RPMI7951 (cell line): ENCODE results near the gene TMC8. TPM values are rescaled to one million over a fixed set of nuclear protein-coding genes. Genes with fewer than 3 reads are reported as not detected.
A peak's percentile ranks its signal among the peaks of the same experiment; 100 is the strongest.
"Not testable (repeated sequence)": the region's sequence is repeated elsewhere in the genome, so short reads cannot be mapped to it uniquely, and the experiment has no call there.

Experiments
- DNase-seq: peaks from one replicate; pipeline ENCODE4 v3.0.0-alpha.2; 2012; ENCODE audit warnings: low read depth
- total RNA-seq: library from RNA; depleted of rRNA; stranded (reverse); fragments of >200 nt; shearing (Covaris generic); gene quantifications from 2 replicates; pipeline ENCODE4 v1.2.3, GENCODE V29; 2014

The TMC8 gene
- total RNA-seq, 1 experiment from 2014 or later: not detected

DNA sequence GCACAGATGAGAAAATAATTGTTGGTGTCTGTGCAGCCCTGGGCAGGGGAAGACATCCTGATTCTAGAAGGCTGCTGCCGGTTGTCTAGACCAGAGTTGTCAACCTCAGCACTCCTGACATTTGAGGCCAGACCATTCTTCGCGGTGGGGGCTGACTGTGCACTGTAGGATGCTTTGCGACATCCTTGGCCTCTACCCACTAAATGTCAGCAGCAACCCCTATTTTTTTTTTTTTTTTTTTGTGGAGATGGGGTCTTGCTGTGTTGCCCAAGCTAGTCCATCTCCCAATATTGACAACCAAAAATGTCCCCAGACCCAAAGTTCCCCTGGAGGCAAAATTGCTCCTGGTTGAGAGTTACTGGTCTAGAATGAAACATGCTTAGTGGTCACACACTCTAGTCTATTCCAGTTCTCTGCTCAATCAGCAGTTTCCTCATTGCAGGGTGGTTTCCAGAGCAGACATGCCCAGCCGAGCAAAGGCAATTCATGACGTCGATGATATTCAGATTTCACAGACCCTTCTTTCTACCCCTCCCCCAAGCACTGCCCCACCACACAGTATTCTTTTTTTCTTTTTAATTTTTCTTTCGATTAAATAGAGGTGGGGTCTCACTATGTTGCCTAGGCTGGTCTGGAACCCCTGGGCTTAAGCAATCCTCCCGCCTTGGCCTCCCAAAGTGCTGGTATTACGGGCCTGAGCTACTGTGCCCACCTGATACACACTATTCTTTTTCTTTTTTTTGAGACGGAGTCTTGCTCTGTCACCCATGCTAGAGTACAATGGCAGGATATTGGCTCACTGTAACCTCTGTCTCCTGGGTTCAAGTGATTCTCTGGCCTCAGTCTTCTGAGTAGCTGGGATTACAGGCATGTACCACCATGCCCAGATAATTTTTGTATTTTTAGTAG, 24.6 kb downstream of the TMC8 start:
- DNase-seq: no peak

DNA sequence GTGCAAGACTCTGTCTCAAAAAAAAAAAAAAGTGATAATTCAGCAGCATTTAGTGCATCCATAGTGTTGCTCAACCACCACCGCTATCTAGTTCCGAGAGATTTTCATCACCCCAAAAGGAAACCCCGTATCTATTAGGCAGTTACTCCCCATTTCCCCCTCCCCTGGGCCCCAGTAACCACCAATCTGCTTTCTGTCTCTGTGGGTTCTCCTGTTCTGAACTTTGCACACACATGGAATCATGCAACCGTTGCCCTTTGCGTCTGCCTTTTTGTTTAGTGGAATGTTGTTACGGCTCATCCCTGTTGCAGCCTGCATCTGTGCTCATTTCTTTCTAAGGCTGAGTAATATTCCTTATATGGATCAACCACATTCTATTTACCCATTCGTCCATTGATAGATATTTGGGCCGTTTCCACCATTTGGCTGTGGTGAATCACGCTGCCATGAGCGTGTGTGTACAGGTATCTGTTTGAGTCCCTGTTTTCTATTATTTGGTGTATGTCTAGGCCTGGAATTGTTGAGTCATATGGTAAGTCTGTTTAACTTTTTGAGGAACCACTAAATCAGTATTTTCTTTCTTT, 29.1 kb downstream of the TMC8 start:
- DNase-seq: no peak

DNA sequence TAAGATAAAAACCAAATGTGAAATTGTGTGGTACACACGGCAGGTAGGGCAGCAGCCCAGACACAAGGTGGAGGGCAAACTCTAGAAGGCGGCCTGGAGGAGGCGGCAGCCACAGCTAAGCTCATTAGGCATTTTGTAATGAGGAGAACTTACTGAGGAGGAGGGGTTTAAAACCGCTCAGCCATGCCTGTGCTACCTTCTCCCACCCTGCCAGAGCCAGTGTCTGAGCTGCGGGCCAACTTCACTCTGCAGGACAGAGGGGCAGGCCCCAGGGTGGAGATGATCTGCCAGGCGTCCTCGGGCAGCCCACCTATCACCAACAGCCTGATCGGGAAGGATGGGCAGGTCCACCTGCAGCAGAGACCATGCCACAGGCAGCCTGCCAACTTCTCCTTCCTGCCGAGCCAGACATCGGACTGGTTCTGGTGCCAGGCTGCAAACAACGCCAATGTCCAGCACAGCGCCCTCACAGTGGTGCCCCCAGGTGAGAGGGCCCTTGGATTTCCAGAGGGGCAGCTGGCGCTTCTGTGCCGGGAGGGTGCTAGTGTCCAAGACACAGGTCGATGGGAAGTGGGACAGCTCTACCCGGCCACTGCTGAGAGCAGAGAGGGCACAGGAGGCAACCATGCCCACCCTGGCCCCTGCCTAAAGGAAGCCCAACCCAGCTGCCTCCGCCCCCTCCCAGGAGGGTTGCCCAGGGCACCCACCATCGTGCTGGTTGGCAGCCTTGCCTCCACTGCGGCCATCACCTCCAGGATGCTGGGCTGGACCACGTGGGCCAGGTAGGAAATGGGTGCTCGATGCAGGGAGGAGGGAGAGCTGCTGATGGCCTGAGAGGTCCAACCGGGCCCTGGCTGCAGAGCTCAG, 33.5 kb downstream of the TMC8 start:
- DNase-seq: no peak

DNA sequence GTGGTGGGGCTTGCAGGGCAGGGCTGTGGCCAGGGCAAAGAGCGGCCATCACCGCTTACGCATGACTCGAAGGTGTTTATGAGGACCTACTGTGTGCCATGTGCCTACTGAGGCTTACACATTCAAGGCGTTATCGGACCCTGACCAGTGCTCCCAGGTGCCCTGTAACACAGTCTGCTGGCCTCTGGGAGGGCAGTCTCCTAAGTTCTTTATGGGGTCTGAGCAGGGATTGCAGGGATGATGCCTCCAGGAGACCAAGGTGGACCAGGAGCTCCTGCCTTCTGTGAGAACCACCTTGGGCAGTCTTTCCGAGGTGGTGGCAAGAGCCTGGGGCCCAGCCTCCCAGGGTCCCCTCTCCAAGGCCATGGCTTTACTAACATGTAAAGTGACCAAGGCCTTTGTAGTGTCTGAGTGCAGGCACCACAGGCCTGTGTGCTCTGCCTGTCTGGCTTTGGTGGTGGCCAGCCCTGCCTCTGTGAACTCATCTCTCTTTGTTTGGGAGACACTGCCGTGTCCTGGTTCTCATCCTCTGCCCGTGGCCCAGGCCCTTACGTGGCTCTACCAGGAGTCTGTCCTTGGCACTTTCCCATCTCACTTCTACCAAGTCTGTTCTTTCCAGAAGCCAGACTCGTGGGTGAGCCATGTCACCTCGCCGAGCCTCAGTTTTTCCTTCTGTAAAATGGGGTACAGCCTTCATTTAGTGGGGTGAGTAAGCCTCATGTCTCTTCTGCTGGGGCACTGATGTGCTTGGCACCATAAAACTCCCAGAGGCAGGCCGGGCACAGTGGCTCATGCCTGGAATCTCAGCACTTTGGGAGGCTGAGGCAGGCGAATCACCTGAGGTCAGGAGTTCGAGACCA, 34.4 kb downstream of the TMC8 start:
- DNase-seq: no peak

DNA sequence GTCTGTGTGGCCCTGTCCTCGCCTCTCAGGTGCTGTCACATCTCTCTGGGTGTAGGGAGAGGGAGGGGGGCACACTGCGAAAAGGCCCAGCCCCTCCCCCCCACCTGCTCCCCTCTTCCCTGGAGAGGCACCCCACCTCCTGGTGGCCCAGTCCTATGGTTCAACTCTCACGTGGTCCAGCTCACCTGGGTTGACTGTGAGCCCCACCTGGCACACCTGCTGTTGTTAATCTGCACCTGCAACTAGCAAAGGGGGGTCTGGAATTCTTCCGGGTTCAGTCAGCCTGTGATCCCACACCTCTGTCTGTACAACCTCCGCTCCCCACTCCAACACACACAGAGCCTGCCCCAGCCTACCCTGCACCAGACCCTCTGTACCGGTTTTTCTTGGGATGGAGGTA, 35.8 kb downstream of the TMC8 start:
- no peak for DNase-seq

DNA sequence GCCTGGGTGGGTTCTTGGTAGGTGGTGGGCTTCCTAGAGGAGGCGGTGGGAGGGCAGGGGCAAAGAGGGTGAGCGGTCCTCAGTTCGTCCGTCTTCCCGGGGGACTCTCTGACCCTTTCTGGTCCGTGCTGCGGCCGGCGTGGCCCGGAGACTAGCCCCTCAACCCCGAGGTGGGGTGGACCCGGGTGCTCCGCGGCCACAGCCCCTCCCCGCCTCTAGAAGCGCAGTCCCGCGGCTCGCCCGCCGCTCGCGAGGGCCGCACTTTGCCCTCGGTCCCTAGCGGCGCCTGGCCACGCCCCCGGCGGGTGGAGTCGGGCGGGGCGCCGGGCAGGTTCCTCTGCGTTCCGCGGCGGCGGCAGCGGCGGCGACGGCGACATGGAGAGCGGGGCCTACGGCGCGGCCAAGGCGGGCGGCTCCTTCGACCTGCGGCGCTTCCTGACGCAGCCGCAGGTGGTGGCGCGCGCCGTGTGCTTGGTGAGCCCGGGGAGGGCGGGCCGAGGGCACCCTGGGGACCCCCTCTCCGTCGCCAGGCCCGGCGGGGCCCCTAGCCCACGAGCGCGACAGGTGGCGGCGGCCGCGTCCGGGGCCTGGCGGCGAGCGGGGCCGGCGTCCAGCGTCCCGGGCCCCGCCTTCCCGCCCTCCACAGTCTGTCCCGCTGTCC, 37.8 kb downstream of the TMC8 start, which contains the start of gene SYNGR2:
SYNGR2 (plus strand) TSS at position 340 of the 661 bp plus-strand sequence; CDS start at position 376, 36 bp downstream.
- DNase-seq: peak; percentile 66

DNA sequence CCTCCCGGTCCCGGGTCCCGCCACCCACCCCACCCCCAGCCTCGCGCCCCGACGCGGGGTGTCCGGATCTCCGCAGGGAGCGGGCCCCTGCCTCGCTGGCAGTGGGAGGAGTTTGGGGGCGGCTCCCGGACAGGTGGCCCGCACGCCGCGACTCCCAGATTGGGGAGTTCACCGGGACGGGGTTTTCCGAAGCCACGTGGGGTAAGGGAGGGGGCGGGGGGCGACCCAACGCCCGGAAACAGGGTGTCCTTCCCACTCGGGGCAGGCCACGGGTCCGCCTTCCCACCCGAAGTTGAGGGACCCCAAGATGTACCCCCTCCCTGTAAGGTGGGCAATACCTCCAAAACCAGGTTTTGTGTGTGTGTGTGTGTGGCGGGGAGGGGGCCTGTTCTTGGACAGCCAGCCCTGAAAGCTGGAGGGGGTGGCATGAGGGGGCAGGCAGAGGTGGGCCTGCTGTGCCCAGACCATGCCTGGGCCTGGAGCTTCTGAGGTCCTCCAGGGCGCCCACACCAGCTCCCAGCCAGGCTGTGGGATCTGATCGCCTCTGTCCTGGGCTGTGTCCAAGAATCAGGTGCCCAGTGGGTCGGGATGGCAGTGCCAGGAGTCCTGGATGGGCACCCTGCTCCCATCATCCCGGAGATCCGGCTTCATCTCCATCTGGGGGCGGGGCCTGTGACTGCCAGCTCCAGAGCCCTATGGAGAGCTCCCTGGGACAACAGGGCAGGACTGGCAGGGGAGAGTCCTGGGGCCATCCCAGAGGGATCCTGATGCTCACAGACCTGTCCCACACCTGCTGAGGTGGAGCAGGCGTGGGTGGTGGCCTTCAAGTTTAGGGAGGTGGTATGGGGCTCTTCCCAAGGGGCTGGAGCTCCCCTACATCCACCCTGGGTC, 38.6 kb downstream of the TMC8 start:
- peak; percentile 41 for DNase-seq

DNA sequence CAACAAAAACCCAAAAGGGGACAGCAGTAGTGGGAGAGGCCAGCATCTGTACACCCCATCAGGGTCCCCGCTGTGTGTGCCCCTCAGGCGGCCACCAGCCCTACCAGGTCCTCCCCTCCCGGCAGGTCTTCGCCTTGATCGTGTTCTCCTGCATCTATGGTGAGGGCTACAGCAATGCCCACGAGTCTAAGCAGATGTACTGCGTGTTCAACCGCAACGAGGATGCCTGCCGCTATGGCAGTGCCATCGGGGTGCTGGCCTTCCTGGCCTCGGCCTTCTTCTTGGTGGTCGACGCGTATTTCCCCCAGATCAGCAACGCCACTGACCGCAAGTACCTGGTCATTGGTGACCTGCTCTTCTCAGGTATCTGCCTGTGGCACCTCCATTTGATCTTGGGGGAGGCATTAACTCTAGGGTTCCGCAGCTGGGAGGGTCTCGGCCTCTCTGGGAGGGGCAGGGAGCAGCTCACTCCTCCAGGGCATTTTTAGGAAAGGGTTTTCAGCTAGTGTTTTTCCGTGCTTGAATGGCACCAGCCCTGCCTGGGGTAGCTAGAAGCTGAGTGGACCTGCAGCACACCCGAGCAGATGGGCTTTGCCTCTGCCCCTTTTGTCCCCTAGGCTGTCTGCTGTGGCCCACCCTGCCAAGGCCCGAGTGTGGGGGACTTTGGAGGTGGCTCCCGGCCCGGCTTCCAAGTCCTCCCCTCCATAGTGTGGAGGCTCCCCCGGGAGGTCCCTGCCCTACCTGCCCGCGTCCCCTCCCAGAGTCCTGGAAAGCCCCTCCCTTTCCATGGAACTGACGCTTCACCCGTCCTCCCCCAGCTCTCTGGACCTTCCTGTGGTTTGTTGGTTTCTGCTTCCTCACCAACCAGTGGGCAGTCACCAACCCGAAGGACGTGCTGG, 40.4 kb downstream of the TMC8 start:
- no peak for DNase-seq

DNA sequence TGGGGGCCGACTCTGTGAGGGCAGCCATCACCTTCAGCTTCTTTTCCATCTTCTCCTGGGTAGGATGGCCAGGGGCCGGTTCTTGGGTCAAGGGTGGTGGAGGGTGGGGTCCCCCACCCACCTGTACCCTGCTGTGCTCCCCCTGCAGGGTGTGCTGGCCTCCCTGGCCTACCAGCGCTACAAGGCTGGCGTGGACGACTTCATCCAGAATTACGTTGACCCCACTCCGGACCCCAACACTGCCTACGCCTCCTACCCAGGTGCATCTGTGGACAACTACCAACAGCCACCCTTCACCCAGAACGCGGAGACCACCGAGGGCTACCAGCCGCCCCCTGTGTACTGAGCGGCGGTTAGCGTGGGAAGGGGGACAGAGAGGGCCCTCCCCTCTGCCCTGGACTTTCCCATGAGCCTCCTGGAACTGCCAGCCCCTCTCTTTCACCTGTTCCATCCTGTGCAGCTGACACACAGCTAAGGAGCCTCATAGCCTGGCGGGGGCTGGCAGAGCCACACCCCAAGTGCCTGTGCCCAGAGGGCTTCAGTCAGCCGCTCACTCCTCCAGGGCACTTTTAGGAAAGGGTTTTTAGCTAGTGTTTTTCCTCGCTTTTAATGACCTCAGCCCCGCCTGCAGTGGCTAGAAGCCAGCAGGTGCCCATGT, 41.1 kb downstream of the TMC8 start:
- not testable (repeated sequence) for DNase-seq

DNA sequence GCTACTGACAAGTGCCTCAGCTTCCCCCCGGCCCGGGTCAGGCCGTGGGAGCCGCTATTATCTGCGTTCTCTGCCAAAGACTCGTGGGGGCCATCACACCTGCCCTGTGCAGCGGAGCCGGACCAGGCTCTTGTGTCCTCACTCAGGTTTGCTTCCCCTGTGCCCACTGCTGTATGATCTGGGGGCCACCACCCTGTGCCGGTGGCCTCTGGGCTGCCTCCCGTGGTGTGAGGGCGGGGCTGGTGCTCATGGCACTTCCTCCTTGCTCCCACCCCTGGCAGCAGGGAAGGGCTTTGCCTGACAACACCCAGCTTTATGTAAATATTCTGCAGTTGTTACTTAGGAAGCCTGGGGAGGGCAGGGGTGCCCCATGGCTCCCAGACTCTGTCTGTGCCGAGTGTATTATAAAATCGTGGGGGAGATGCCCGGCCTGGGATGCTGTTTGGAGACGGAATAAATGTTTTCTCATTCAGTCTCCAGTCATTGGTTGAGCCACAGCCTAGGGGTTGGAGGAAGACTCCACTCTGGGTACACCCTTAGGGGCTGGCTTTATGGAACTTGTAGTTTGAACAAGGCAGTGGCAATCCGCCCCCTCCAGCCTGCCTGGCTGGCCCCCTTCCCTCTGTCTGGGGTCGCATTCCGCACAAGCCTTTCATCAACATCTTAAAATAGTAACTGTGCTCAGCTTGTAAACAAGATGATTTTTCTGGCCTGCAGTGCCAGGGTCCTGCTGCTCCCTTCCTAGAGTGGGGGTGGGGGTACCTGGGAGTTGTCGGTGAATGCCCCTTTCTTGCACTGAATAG, 41.9 kb downstream of the TMC8 start:
- no peak for DNase-seq

DNA sequence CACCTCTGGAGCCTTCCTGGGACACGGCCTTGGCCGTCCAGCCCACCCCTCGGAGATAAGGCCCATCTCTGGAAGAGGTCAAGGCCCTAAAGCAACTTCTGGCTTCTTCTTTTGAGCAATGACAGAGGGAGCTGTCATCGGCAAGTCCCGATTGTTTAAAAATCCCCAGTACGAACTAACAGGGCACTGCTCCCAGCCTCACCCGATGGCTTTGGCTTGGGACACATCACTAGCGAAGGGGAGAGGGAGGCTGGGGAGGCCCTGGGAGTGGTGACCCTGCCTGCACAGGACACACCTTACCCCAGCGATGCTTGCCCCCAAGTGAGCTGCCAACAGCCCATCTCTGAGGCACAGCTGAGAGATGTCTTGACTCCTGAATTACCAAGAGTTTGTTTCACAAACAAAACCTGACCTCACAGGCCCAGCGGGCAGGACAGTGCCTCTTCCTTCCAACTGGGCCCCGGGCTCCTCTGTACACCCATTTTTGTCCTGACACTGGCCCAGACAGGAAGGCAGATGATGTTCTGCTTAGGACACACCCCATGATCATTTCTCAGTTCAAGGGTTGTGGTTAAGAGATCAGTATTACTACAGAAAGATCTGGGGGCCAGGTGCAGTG, 42.6 kb downstream of the TMC8 start:
- no peak for DNase-seq

DNA sequence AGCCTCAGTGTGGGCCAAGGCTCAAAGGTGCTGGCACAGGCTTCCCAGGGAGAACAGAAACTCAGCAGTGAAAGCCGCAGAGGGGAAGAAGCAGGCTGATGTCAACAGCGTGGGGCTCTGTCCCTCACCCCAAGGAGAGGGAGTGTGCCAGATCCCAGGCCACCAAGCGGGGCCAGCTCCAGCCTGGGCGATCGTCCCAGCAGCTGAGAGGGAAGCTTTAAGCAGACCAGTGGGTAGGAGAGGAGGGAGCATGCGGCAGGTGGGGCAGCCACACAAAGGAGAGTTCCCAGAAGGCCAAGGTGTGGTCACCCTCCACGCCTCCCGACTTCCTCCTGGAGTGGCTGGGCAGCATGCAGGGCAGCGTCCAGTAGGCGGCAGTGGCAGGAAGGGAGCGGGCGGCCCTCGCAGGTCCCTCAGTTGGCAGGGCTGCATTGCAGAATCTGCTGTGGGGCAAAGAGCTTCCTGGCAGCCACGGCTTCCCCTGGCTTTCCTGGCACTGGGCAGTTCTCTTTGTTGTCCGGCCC, 43.8 kb downstream of the TMC8 start:
- no peak for DNase-seq

DNA sequence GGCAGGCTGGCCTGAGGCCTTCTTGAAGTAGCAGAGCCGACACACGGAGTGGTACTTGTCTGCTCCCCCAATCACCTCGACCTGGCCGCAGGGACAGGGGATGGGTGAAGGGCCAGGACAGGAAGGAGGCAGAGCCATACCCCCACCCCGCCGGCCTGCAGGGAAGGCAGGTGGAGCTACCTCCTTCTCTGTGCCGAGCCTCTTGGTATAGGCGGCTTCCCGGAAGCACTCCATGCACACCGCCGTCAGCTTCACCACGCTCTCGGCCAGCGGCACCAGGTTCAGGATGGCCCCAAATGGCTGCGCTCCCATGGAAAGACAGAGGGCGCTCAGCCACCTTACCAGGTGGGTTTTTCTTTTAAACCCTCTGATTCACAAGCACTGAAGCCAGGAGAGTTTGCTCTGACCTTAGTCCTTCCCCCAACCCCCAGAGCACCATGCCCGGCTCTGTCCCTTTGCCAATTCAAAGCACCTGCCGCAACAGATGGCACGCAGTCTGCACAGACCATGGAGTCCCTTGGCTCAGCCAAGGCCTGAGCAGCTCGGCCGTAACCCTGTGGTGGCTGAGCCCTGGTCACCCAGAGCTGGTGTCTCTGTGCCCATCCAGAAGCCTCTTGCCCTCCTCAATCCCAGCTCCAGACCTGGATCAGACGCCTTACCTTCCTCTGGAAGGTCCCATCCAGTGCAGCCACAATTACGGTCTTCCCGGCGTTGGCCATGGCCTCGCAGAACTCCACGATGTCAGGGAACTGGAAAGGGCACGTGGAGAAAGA, 44.5 kb downstream of the TMC8 start:
- no peak for DNase-seq

DNA sequence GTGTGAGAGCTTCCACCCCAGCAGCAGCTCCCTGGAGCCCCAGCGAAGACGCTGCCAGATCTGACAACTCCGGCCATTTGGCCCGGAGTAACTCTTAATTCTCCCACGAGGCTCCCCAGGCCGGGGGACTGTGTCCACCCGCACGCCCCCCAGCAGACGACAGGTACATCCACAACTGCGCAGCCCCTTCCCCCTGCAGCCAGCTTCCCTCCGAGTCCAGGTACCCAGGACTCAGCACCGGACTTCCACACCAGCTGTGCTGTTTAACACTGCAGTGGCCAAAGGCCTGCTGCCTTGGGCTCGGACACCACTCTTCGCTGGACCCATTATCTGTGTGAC, 45.0 kb downstream of the TMC8 start:
- DNase-seq: no peak

DNA sequence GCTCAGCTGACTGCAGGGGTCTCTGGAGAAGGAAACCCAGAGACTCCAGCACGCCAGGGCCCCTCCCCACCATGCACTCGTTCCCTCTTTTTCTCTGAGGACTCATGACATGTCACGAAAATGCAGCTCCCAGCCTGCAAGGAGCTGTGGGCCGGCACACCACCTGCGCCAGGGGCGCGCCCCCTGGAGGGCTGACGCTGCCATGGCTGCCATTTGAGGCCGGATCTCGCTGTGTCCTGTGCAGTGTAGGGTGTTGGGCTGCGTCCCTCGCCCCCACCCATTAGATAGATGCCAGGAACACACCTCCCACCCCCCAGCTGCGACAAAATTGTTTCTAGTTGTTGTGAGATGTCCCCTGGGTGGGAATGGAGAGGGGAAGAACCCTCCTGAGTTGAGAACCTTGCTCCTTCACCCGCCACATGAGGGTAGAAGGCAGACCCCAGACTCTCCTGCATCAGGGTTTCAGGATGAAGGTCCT, 46.0 kb downstream of the TMC8 start:
- no peak for DNase-seq

DNA sequence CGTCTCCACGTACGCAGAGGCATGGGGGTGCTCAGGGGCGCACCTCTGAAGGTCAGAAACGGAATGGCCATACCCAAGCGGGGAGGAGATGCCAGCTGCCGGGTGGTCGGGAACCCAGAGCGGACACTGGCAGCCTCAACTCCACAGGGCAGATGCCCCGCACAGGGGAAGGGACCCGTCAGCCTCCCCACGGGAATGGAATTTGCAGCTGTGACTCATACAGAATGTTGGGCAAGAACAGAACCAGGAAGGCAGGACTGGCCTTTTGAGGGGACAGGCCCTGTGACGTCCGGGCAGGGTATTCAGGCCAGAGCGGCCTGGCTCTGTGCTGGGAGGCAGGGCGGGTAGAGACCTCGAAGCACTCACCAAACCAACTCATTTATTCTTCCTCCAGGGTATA, 48.8 kb downstream of the TMC8 start:
- no peak for DNase-seq
